ENCODE data around the gene IFT81.
"Not testable (repeated sequence)": the region's sequence is repeated elsewhere in the genome, so short reads cannot be mapped to it uniquely, and the experiment has no call there.

IFT81 gene

DNA sequence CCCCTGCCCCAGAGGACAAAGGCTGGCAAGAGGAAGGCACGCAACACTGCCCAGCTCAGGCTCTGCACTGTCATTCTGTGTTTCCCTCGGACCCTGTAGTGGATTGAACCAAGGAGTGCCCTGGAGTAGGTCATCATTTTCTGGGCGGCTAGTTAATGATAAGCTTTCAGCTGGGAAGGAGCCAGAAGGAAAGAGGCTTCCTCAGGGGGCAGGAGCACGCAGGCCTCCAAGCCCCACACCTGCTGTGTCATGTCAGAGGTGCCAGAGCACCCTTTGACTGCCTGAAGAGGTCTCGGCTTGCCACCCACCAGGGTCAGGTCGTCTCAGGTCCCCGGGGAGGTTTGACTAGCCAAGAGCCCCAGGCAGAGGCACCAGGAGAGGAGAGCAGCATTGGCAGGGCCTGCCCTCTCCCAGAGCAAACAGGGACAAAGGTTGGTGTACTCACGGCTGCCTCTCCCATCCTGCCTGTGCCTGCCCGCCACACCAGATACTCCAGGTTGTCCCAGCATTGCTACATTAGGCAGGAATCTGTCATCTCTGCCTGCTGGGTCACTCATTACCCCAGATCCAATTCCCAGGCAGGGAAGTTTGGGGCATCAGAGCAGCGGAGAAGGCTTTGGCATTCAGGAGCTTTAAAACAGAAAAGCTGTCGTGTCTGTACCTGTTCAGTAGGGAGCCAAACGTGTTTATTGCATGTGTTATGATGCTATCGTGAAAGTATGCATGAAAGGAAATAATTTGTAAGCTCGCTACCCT lies 123.4 kb downstream of the IFT81 start:
- no peak for DNase-seq

- no peak for DNase-seq
These were observed 123.9 kb downstream of the IFT81 start for GRCh38 chr12:110248096-110248447.

DNA sequence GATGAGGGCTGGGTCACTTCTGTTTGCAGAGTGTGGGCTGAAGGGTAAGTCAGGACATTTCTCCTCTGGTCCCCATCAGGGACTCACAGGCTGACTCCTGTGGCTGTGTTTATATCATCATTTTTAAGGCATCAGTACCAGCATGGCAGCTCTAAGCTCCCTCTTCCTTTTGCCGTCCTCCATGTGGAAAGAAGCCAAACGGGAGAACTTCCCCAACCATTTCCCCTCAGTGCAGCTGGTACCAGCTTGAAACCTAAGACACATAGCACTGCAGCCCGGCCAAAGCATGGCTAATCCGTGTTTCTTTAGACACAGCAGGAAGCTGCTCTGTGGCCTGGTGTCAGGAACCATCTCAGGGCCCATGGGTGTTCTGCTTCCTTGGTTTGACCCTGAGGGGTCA lies 124.9 kb downstream of the IFT81 start:
- DNase-seq = no peak

DNA sequence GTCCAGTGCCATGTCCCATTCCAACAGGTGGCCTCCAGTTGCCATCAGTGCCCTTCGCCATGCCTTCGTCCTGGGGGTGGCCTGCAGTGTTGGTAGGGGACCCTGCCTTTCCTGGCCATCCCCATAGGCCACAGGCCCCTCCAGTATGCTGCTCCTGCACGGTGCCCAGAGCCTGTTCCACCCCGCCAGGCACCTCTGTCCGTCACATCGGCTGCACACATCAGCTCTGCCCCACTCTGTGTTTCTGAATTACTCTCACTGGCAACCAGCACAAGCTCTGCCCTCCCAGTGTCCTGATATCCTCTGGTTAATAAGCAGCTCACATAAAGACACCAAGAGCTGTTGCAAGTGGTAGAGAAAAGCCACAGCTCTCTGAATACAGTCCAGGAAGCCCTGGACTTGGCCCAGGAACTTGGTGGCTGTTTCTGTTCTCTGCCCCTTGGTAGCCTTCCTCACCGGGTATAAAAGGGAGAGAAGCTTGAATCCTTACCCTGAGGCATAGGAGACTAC lies 125.6 kb downstream of the IFT81 start:
- DNase-seq = peak in 1 of 2 donors; percentile 29

- no peak for DNase-seq
These were observed 127.2 kb downstream of the IFT81 start for GRCh38 chr12:110251381-110251780.

DNA sequence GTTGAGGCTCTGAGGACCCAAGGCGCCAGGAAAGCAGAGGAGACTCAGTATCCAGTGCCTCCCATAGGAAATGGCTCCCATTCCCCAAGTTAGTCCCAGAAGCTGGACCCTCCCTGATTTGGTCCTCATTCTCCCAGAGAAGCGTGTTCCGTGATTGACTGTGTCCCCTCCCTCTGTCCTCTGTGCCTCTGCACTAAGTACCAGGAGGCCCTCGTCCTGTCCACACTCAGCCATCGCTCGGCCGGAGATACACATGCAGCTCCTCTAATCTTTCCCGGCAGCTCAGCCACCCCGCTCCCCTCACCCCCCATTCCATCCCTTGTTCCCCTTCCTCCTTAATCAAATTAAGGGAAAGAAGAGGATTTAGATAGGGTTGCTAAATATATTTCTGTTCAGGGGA lies 128.6 kb downstream of the IFT81 start:
- no peak for DNase-seq

- no peak for DNase-seq
These were observed 129.0 kb downstream of the IFT81 start for GRCh38 chr12:110253176-110253575.

- DNase-seq = no peak
These were observed 130.9 kb downstream of the IFT81 start for GRCh38 chr12:110254971-110255540.

DNA sequence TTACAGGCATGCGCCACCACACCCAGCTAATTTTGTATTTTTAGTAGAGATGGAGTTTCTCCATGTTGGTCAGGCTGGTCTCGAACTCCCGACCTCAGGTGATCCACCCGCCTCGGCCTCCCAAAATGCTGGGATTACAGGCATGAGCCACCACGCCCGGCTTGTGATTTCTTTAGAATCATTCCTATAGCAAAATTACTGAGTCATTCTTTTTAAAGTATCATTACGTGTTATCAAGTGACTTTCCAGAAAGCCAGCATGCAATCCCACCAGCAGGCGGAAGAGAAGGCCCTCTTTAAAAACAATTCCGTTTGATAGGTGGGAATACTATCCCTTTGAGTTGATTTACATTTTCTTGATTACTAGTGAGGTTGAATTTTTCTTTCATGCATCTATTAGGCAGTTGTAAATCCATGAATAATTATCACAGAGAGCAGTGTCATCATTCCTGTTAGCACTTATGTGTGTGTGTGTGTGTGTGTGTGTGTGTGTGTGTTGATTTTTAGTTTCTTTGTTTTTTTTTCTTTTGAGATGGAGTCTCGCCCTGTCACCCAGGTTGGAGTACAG lies 131.8 kb downstream of the IFT81 start:
- not testable (repeated sequence) for DNase-seq

DNA sequence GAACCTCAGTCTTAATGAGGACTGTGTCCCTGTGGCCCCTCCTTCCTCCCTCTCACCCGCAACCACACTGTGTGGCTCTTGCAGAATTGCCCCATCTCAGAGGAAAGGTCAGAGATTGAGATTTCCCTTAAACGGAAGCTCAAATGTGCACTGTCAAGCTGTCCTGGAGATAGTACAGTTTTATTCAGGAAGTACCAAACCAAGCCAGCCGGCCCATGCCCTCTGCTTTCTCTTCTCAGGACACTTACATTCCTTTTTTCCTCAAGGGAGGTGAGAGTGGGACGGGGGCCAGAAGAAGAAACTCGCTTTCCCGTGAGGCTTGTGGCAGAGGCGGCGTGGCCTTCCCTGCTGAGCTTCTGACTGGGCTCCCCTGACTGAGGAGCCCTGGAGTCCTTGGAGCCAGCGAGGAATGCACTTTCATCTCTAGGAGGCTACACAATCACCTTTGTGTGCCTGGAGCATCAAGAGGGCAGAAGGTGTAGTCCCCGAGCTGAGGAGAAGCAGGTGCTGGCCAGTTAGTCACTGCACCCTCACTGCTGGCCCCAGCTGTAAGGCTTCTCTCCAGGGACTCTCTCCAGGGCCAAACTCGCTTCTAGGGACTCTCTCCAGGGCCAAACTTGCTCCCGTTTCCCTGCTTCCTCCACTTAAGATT lies 132.7 kb downstream of the IFT81 start:
- DNase-seq = no peak

DNA sequence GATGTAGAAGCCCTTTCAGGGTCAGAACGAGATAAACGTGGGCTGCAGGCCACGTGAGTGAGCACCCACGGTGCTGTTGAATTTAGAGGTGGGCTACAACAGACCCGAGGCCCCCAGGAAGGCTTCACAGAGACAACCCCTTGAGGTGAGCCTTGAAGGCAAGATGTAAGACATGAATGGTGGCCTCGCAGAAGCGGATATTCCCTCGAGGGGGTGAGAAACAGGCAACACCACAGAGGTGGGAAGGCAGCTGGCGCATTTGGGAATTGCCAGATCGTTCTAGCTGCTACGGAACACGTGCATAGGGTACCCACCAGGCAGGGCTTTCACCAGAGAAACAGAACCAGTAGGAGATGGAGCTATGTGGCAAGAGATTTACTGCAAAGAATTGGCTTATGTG lies 134.3 kb downstream of the IFT81 start:
- DNase-seq = no peak

DNA sequence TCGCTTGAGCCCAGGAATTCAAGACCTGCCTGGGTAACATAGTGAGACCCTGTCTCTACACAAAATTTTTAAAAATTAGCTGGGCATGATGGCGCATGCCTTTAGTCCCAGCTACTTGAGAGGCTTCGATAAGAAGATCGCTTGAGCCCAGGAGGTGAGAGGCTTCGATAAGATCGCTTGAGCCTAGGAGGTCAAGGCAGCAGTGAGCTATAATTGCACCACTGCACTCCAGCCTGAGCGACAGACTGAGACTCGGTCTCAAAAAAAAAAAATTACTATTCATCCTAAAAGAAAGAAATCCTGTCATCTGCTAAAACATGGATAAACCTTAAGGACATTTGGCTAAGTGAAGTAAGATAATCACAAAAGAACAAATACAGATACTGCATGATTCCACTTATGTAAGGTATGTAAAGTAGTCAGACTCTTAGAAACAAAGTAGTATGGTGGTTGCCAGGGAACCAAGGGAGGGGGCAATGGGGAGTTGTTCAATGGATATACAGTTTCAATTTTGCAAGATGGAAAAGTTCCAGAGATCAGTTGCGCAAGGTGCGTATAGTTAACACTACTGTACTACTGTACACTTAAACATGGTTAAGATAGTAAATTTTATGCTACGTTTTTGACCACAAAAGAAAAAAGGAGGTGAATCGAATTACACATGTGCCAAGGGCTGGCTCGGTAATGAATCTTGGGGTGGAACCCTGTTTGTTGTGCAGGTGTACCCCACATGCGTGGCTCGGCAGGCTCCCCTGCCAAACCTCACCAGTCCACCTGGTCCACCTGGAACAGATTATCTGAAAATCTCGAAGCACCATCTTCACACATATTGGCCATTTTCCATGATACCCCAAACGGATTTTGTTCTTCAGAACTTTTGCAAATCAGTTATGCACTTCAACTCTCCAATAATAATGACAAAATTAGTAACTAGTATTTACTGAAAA lies 138.6 kb downstream of the IFT81 start:
- DNase-seq = no peak

- DNase-seq = no peak
These were observed 142.3 kb downstream of the IFT81 start for GRCh38 chr12:110266381-110266960.

GRCh38 chr12:110266980-110267620 lies 142.9 kb downstream of the IFT81 start:
- DNase-seq = no peak
